ENCODE results near the gene GPBAR1.
A peak's percentile ranks its signal among the peaks of the same experiment; 100 is the strongest.

Gene GPBAR1

DNA sequence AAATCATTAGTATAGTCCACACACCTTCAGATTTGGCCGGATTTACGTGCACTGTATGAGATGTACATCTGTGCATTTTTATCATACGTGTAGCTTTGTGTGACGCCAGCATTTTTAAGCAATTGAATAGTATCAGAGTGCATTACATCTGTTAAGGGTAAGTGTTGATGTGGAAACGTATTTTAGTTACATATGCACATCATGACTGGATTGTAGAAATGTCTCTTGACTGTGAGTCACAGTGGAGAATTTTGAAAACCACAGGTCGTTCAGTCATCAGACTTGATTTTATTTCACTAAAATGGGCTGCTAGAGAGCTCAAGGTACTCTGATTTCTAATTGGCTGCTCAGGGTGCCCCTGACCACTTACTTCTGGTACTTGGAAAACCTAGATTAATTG, 5.4 kb upstream of the GPBAR1 start:
- TF ChIP-seq EZH2 (IDR thresholded peaks at IDR 0.05; ENCODE audit: borderline replicate concordance, low read depth, low read length, severe bottlenecking): no peak
- no peak for TF ChIP-seq CTCF (IDR thresholded peaks at IDR 0.05; ENCODE audit: borderline replicate concordance, extremely low read depth, low read length, poor library complexity, severe bottlenecking)
- H3K36me3 ChIP-seq (ENCODE audit: insufficient read depth, low read length): peaks cover 56% of the 10 kb centered on the region
- no peak for DNase-seq

GRCh38 chr2:218256612-218257350, 4.0 kb upstream of the GPBAR1 start:
- H3K36me3 ChIP-seq (ENCODE audit: insufficient read depth, low read length): peaks cover 43% of the 10 kb centered on the region
- H2AFZ ChIP-seq (ENCODE audit: low read depth, low read length): no peak overlapping the region
- no peak for ATAC-seq (ENCODE audit: insufficient read depth, low read depth)
- H3K4me1 ChIP-seq (ENCODE audit: insufficient read depth, low read length): no peaks in the 10 kb centered on the region
- H3K9ac ChIP-seq (ENCODE audit: low read depth, low read length): no peak overlapping the region
- no peak overlapping the region for H3K27ac ChIP-seq (ENCODE audit: low read length)
- H3K4me2 ChIP-seq (ENCODE audit: insufficient read depth, low read length): no peak overlapping the region
- DNase-seq: no peak
- no peaks in the 10 kb centered on the region for H3K9me3 ChIP-seq (ENCODE audit: insufficient read depth, low read length, severe bottlenecking)
- TF ChIP-seq CTCF (IDR thresholded peaks at IDR 0.05; ENCODE audit: borderline replicate concordance, extremely low read depth, low read length, poor library complexity, severe bottlenecking): no peak
- no peak for TF ChIP-seq EZH2 (IDR thresholded peaks at IDR 0.05; ENCODE audit: borderline replicate concordance, low read depth, low read length, severe bottlenecking)
- H3K79me2 ChIP-seq (ENCODE audit: insufficient read depth, low read length): no peaks in the 10 kb centered on the region
- H3K4me3 ChIP-seq (ENCODE audit: low read depth in 1 of 2, low read length in 2 of 2): no peak overlapping the region
- no peaks in the 10 kb centered on the region for H3K27me3 ChIP-seq (ENCODE audit: insufficient read depth, low read length, poor library complexity)
- no peaks in the 10 kb centered on the region for H4K20me1 ChIP-seq (ENCODE audit: insufficient read depth, low read length)

More for the DNA sequence above, 5.4 kb upstream of the GPBAR1 start:
- no peaks in the 10 kb centered on the region for H3K27me3 ChIP-seq (ENCODE audit: insufficient read depth, low read length, poor library complexity)
- no peak for ATAC-seq (ENCODE audit: insufficient read depth, low read depth)
- no peak overlapping the region for H2AFZ ChIP-seq (ENCODE audit: low read depth, low read length)
- H3K9ac ChIP-seq (ENCODE audit: low read depth, low read length): no peak overlapping the region
- no peak overlapping the region for H3K4me3 ChIP-seq (ENCODE audit: low read depth in 1 of 2, low read length in 2 of 2)
- no peak overlapping the region for H3K27ac ChIP-seq (ENCODE audit: low read length)
- H3K9me3 ChIP-seq (ENCODE audit: insufficient read depth, low read length, severe bottlenecking): no peaks in the 10 kb centered on the region
- H3K4me2 ChIP-seq (ENCODE audit: insufficient read depth, low read length): no peak overlapping the region
- H4K20me1 ChIP-seq (ENCODE audit: insufficient read depth, low read length): no peaks in the 10 kb centered on the region
- H3K79me2 ChIP-seq (ENCODE audit: insufficient read depth, low read length): no peaks in the 10 kb centered on the region
- H3K4me1 ChIP-seq (ENCODE audit: insufficient read depth, low read length): no peaks in the 10 kb centered on the region

DNA sequence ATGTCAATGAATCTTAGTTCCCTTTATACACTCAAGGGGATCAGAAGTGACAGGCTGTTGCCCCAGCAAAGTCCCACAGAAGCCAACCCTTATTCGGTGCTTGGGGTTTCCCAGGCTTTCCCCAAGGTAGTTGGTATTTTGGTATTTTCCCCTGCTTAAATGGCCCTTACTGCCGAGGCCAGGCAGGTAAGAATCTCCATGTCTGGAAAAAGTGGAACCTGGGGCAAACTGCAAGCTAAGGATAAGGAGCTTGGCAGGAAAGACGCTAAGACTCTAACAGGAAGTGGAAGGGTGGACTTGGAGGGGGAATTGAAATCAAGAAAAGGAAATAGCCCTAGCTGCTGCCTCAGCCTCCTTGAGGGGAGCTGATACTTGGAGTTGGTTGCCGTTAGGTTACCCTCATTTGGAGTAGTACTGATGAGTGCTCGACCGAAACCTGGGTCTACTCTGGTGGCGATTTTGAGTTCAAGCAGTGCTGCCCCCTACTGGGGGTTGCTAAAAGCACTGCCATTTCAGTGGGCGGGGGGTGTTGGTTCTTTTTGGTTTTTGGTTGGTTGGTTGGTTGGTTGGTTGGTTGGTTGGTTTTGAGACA, 3.3 kb upstream of the GPBAR1 start:
- Histone ChIP-seq H3K27me3 (ENCODE audit: insufficient read depth, low read length, poor library complexity) (no peaks in the 10 kb centered on the region), H3K9ac (ENCODE audit: low read depth, low read length) (no peak overlapping the region), H3K27ac (ENCODE audit: low read length) (no peak overlapping the region), H3K4me2 (ENCODE audit: insufficient read depth, low read length) (no peak overlapping the region), H2AFZ (ENCODE audit: low read depth, low read length) (no peak overlapping the region), H3K36me3 (ENCODE audit: insufficient read depth, low read length) (peaks cover 37% of the 10 kb centered on the region), H3K4me1 (ENCODE audit: insufficient read depth, low read length) (no peaks in the 10 kb centered on the region), H3K9me3 (ENCODE audit: insufficient read depth, low read length, severe bottlenecking) (no peaks in the 10 kb centered on the region), H4K20me1 (ENCODE audit: insufficient read depth, low read length) (0 out of 2 replicates have a peak, but pooled peaks cover under 1% of the 10 kb centered on the region), H3K79me2 (ENCODE audit: insufficient read depth, low read length) (no peaks in the 10 kb centered on the region), H3K4me3 (ENCODE audit: low read depth in 1 of 2, low read length in 2 of 2) (no peak overlapping the region)
- TF ChIP-seq CTCF (IDR thresholded peaks at IDR 0.05; ENCODE audit: borderline replicate concordance, extremely low read depth, low read length, poor library complexity, severe bottlenecking) (peak; percentile 75), EZH2 (IDR thresholded peaks at IDR 0.05; ENCODE audit: borderline replicate concordance, low read depth, low read length, severe bottlenecking) (no peak)
- peak; percentile 52 for DNase-seq
- ATAC-seq (ENCODE audit: insufficient read depth, low read depth): peak; percentile 54

Measured in DND-41 (cell line).